PC-9 (cell line): ENCODE results near the gene NEU4. TPM values are rescaled to one million over a fixed set of nuclear protein-coding genes. Genes with fewer than 3 reads are reported as not detected.

Source experiments
- BruUV-seq: library from RNA; stranded (reverse); fragments of 400-500 nt; replicated peaks from 2 replicates; lab custom pipeline; 2021; lab: Mats Ljungman, UMichigan
- CTCF ChIA-PET: fragments of 300-600 bp; sonication (Branson Sonifier 250); formaldehyde crosslinking; loops from one replicate; lab custom pipeline; 2022; ENCODE audit warnings: antibody characterized with exemption; lab: Charles Lee
- POLR2A ChIA-PET: fragments of 300-600 bp; sonication (Branson Sonifier 250); formaldehyde crosslinking; loops from one replicate; lab custom pipeline; 2022; ENCODE audit warnings: antibody characterized with exemption; ENCODE audit not compliant: unreplicated experiment; lab: Charles Lee
- DNase-seq, 2 experiments: peaks; one replicate each; pipeline versions ENCODE4 v3.0.0 to v3.0.0-alpha.2; 2015 to 2022; ENCODE audit warnings: mixed read lengths in 1 of 2
- H2AFZ ChIP-seq: fragments of 200-600 bp; sonication (generic); 2 replicates; pipeline ENCODE4 v1.8.1; 2017; ENCODE audit warnings: antibody characterized with exemption
- H3F3A ChIP-seq: fragments of 200-600 bp; sonication (generic); 2 replicates; pipeline ENCODE4 v1.8.1; 2017; ENCODE audit warnings: antibody characterized with exemption, mild to moderate bottlenecking, low read depth; ENCODE audit not compliant: insufficient read depth
- H3K27ac ChIP-seq: fragments of 200-600 bp; sonication (generic); 2 replicates; pipeline ENCODE4 v1.6.1; 2016; ENCODE audit warnings: mixed run types
- H3K27me3 ChIP-seq: fragments of 200-600 bp; sonication (generic); 2 replicates; pipeline ENCODE4 v1.6.1; 2016; ENCODE audit warnings: low read depth, mixed run types; ENCODE audit not compliant: insufficient read depth
- H3K36me3 ChIP-seq: fragments of 200-600 bp; sonication (generic); 2 replicates; pipeline ENCODE4 v1.6.1; 2016; ENCODE audit warnings: low read depth, mixed run types
- H3K4me1 ChIP-seq: fragments of 200-600 bp; sonication (generic); replicated peaks from 2 replicates; pipeline ENCODE4 v1.6.1; 2016; ENCODE audit warnings: mixed run types; ENCODE audit not compliant: insufficient read depth
- H3K4me2 ChIP-seq: fragments of 200-600 bp; sonication (generic); 2 replicates; pipeline ENCODE4 v1.6.1; 2017; ENCODE audit warnings: mixed run types
- H3K4me3 ChIP-seq: fragments of 200-600 bp; sonication (generic); 2 replicates; pipeline ENCODE4 v1.6.1; 2016; ENCODE audit warnings: mixed run types
- H3K79me2 ChIP-seq: fragments of 200-600 bp; sonication (generic); 2 replicates; pipeline ENCODE4 v1.6.1; 2017; ENCODE audit warnings: low read depth, mixed run types
- H3K9me2 ChIP-seq: fragments of 200-600 bp; sonication (generic); 2 replicates; pipeline ENCODE4 v1.8.1; 2017; ENCODE audit warnings: mild to moderate bottlenecking; ENCODE audit not compliant: insufficient read depth
- H3K9me3 ChIP-seq: fragments of 200-600 bp; sonication (generic); 2 replicates; pipeline ENCODE4 v1.8.1; 2016; ENCODE audit warnings: low read depth; ENCODE audit not compliant: insufficient read depth
- H4K20me1 ChIP-seq: fragments of 200-600 bp; sonication (generic); 2 replicates; pipeline ENCODE4 v1.8.1; 2017; ENCODE audit not compliant: insufficient read depth
- EZH2 ChIP-seq: fragments of 200-600 bp; sonication (generic); IDR thresholded peaks from 2 replicates; pipeline ENCODE4 v1.8.0; 2017; ENCODE audit warnings: antibody characterized with exemption, low read depth
- intact Hi-C: fragments of 100-400 bp; cut with micrococcal nuclease; formaldehyde crosslinking; loops from one replicate; pipeline ENCODE4 v1.10.0; 2022; ENCODE audit not compliant: unreplicated experiment
- total RNA-seq: library from RNA; stranded (reverse); gene quantifications from 2 replicates; pipeline ENCODE4 v1.2.3, GENCODE V29; 2021
- TF ChIP-seq, protein P1 (sequence below): fragments of 200-600 bp; sonication (generic); conservative IDR thresholded peaks from 2 replicates; pipeline ENCODE4 v1.6.1; 2017; ENCODE audit warnings: mixed run types, antibody characterized with exemption, mild to moderate bottlenecking, moderate library complexity

NEU4 gene
- total RNA-seq, 1 experiment from 2014 or later: 0.92 TPM

DNA sequence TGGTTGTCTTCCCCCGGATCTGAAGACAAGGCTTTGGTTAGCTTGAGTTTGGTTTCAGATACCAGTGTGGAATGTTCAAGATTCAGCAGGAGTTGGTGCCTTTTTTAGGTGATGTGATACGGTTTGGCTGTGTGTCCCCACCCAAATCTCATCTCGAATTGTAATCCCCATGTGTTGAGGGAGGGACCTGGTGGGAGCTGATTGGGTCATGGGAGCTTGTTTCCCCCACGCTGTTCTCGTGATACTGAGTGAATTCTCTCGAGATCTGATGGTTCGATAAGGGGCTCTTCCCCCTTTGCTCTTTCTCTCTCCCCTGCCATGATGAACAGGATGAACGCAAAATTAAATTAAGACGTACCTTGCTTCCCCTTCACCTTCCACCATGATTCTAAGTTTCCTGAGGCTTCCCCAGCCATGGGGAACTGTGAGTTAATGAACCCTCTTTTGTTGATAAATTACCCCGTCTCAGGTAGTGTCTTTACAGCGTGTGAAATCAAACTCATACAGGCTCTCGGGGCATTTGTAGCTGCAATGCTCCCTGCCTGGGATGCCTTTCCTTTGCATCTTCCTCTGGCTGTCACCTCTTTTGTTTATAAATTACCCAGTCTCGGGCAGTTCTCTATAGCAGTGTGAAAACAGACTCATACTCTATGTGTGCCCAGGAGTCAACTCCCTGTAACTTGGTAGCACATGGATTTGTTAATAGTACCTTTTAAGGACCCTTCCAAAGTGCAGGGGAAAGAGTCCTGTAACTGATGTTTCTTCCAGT, 28.4 kb downstream of the NEU4 start:
- TF ChIP-seq, protein P1, sequence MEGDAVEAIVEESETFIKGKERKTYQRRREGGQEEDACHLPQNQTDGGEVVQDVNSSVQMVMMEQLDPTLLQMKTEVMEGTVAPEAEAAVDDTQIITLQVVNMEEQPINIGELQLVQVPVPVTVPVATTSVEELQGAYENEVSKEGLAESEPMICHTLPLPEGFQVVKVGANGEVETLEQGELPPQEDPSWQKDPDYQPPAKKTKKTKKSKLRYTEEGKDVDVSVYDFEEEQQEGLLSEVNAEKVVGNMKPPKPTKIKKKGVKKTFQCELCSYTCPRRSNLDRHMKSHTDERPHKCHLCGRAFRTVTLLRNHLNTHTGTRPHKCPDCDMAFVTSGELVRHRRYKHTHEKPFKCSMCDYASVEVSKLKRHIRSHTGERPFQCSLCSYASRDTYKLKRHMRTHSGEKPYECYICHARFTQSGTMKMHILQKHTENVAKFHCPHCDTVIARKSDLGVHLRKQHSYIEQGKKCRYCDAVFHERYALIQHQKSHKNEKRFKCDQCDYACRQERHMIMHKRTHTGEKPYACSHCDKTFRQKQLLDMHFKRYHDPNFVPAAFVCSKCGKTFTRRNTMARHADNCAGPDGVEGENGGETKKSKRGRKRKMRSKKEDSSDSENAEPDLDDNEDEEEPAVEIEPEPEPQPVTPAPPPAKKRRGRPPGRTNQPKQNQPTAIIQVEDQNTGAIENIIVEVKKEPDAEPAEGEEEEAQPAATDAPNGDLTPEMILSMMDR: no peak
- no peak for TF ChIP-seq EZH2
- no peak overlapping the region for H3K4me3 ChIP-seq
- no peaks in the 10 kb centered on the region for H3K9me2 ChIP-seq
- H3K27ac ChIP-seq: no peak overlapping the region
- H3K4me2 ChIP-seq: no peak overlapping the region
- intact Hi-C loops: no loop called here
- peaks cover 49% of the 10 kb centered on the region for H3K27me3 ChIP-seq
- ChIA-PET CTCF (interaction anchor here (1.0 kb wide), 1 partner anchor 102 kb away, joined by 3 read pairs; no protein-coding TSS in a partner anchor), POLR2A (no interaction called here)
- no peaks in the 10 kb centered on the region; the same call in 1 of the 2 replicates for H3F3A ChIP-seq
- DNase-seq: no peak
- no peaks in the 10 kb centered on the region for H3K79me2 ChIP-seq
- no peak overlapping the region for H2AFZ ChIP-seq
- no peaks in the 10 kb centered on the region for H3K36me3 ChIP-seq
- no TSS peak for BruUV-seq
- no peaks in the 10 kb centered on the region for H3K9me3 ChIP-seq
- H4K20me1 ChIP-seq: no peaks in the 10 kb centered on the region
- peaks cover 4% of the 10 kb centered on the region; the same call in 1 of the 2 replicates for H3K4me1 ChIP-seq

GRCh38 chr2:241841181-241842066, 32.4 kb downstream of the NEU4 start:
- Histone ChIP-seq H3K4me2 (no peak overlapping the region), H3F3A (no peaks in the 10 kb centered on the region; the same call in 1 of the 2 replicates), H3K9me2 (no peaks in the 10 kb centered on the region), H3K36me3 (no peaks in the 10 kb centered on the region), H2AFZ (no peak overlapping the region), H3K27ac (no peak overlapping the region), H3K4me1 (no peaks in the 10 kb centered on the region), H3K9me3 (no peaks in the 10 kb centered on the region), H3K79me2 (no peaks in the 10 kb centered on the region), H3K27me3 (peaks cover 70% of the 10 kb centered on the region), H3K4me3 (no peak overlapping the region), H4K20me1 (no peaks in the 10 kb centered on the region)
- intact Hi-C loops: no loop called here
- ChIA-PET POLR2A (no interaction called here), CTCF (interaction anchor here (0.6 kb wide), 1 partner anchor 325 kb away, joined by 5 read pairs; no protein-coding TSS in a partner anchor)
- no peak for DNase-seq
- no peak for TF ChIP-seq EZH2
- TF ChIP-seq, protein P1: no peak
- BruUV-seq: no TSS peak

DNA sequence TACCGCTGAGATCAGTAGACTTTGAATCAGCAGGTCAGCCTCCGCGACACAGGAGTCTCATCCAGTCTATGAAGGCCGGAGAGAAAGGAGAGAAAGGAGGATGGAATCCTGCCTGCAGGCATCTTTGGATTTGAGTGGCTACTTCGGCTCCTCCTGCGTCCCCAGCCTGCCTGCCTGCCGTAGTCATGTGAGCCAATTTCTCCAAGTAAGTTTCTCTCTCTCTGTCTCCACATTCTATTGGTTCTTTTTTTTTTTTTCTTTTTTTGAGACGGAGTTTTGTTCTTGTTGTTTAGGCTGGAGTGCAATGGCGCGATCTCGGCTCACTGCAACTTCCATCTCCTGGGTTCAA, 33.0 kb downstream of the NEU4 start:
- TF ChIP-seq, protein P1: no peak
- no peak for TF ChIP-seq EZH2

More for the DNA sequence above, 33.0 kb downstream of the NEU4 start:
- Histone ChIP-seq H3K9me3 (no peaks in the 10 kb centered on the region), H3K4me1 (no peaks in the 10 kb centered on the region), H3K27ac (no peak overlapping the region), H3K27me3 (peaks cover 66% of the 10 kb centered on the region), H3K9me2 (no peaks in the 10 kb centered on the region), H4K20me1 (no peaks in the 10 kb centered on the region), H3K4me3 (no peak overlapping the region), H3F3A (no peaks in the 10 kb centered on the region; the same call in 1 of the 2 replicates), H3K4me2 (no peak overlapping the region), H2AFZ (no peak overlapping the region), H3K79me2 (no peaks in the 10 kb centered on the region), H3K36me3 (no peaks in the 10 kb centered on the region)
- no peak for DNase-seq
- intact Hi-C loops: no loop called here
- ChIA-PET CTCF (no interaction called here), POLR2A (no interaction called here)
- BruUV-seq: no TSS peak
